HepG2 (cell line): ENCODE data around the gene CD58.

ENCODE experiments used
- NR2C2 ChIP-seq: sonication (generic); formaldehyde crosslinking; IDR thresholded peaks from 2 replicates; pipeline ENCODE4 v1.4.0; 2020; ENCODE audit warnings: missing genetic modification reagents, mild to moderate bottlenecking, moderate library complexity, borderline replicate concordance
- NR2F2 ChIP-seq: IDR thresholded peaks from 2 replicates; pipeline ENCODE4 v1.6.1; 2012; ENCODE audit warnings: low read depth, inconsistent platforms, borderline replicate concordance
- POLR2A ChIP-seq, 2 experiments: IDR thresholded peaks; 2 replicates each; pipeline ENCODE4 v1.6.1; 2011; ENCODE audit warnings: low read depth in 2 of 2, low read length in 2 of 2, mild to moderate bottlenecking in 1 of 2, moderate library complexity in 1 of 2; ENCODE audit not compliant: insufficient read depth in 1 of 2
- POLR2AphosphoS5 ChIP-seq: IDR thresholded peaks from 2 replicates; pipeline ENCODE4 v1.6.1; 2012; ENCODE audit warnings: low read depth, low read length
- SMAD1 ChIP-seq: sonication (generic); formaldehyde crosslinking; IDR thresholded peaks from 2 replicates; pipeline ENCODE4 v1.4.0; 2020; ENCODE audit warnings: missing genetic modification reagents, low read depth, mild to moderate bottlenecking, borderline replicate concordance
- TBL1XR1 ChIP-seq: fragments of 150-350 bp; IDR thresholded peaks from 2 replicates; pipeline ENCODE4 v1.6.1; 2014; ENCODE audit warnings: borderline replicate concordance, low read length; ENCODE audit not compliant: partially characterized antibody
- ZNF274 ChIP-seq: sonication (generic); formaldehyde crosslinking; IDR thresholded peaks from 2 replicates; pipeline ENCODE4 v1.5.1; 2020; ENCODE audit warnings: mild to moderate bottlenecking, missing genetic modification reagents
- ZNF3 ChIP-seq: IDR thresholded peaks from 2 replicates; pipeline ENCODE4 v1.7.0; 2017; ENCODE audit warnings: inconsistent platforms
- ZNF44 ChIP-seq: sonication (generic); formaldehyde crosslinking; IDR thresholded peaks from 2 replicates; pipeline ENCODE4 v1.5.1; 2020; ENCODE audit warnings: mild to moderate bottlenecking, missing genetic modification reagents
- TF ChIP-seq, protein P1 (sequence below), 2 experiments: sonication (generic) in 1 of 2; formaldehyde crosslinking in 1 of 2; IDR thresholded peaks; 2 replicates each; pipeline versions ENCODE4 v1.5.1 to v1.6.1; 2011 to 2020; ENCODE audit warnings: borderline replicate concordance in 1 of 2, low read depth in 1 of 2, low read length in 1 of 2, mild to moderate bottlenecking in 1 of 2, missing genetic modification reagents in 1 of 2, moderate library complexity in 1 of 2
- TF ChIP-seq, protein P2 (sequence below): IDR thresholded peaks from 2 replicates; pipeline ENCODE4 v1.6.1; 2012; ENCODE audit warnings: inconsistent platforms
- TF ChIP-seq, protein P3 (sequence below): sonication (generic); formaldehyde crosslinking; IDR thresholded peaks from 2 replicates; pipeline ENCODE4 v1.5.0; 2020; ENCODE audit warnings: mild to moderate bottlenecking, missing genetic modification reagents, moderate library complexity

DNA sequence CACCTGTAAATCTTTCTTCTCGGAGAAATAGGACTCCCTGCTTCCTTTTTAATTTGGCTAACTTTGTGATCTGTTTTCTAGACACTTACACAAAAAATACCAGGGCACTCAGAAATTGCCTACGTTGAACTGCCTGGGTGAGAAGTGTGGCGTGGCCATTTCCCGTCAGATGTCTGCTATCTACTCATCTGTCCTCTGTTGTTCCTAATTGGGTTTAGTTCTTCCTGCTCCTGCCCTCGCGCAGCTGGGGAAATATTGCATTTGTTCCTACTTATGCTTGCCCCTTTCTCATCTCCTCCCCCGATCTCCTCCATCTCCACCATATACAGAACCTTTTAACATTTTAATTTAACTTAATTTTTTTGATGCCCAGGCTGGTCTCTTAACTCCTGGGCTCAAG lies 55.1 kb downstream of the CD58 start:
- TF ChIP-seq ZNF274 (CRISPR knock-in tag): no peak
- TF ChIP-seq, protein P1, sequence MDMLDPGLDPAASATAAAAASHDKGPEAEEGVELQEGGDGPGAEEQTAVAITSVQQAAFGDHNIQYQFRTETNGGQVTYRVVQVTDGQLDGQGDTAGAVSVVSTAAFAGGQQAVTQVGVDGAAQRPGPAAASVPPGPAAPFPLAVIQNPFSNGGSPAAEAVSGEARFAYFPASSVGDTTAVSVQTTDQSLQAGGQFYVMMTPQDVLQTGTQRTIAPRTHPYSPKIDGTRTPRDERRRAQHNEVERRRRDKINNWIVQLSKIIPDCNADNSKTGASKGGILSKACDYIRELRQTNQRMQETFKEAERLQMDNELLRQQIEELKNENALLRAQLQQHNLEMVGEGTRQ (IDR thresholded peaks at IDR 0.05; ENCODE audit: low read depth, low read length): no peak
- TF ChIP-seq, protein P1 (CRISPR knock-in tag; IDR thresholded peaks at IDR 0.05; ENCODE audit: borderline replicate concordance): no peak
- no peak for TF ChIP-seq TBL1XR1
- no peak for TF ChIP-seq ZNF44 (CRISPR knock-in tag)
- TF ChIP-seq, protein P2, sequence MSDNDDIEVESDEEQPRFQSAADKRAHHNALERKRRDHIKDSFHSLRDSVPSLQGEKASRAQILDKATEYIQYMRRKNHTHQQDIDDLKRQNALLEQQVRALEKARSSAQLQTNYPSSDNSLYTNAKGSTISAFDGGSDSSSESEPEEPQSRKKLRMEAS: no peak
- TF ChIP-seq POLR2AphosphoS5: no peak
- TF ChIP-seq, protein P3, sequence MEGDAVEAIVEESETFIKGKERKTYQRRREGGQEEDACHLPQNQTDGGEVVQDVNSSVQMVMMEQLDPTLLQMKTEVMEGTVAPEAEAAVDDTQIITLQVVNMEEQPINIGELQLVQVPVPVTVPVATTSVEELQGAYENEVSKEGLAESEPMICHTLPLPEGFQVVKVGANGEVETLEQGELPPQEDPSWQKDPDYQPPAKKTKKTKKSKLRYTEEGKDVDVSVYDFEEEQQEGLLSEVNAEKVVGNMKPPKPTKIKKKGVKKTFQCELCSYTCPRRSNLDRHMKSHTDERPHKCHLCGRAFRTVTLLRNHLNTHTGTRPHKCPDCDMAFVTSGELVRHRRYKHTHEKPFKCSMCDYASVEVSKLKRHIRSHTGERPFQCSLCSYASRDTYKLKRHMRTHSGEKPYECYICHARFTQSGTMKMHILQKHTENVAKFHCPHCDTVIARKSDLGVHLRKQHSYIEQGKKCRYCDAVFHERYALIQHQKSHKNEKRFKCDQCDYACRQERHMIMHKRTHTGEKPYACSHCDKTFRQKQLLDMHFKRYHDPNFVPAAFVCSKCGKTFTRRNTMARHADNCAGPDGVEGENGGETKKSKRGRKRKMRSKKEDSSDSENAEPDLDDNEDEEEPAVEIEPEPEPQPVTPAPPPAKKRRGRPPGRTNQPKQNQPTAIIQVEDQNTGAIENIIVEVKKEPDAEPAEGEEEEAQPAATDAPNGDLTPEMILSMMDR: no peak
- no peak for TF ChIP-seq NR2C2
- TF ChIP-seq ZNF3 (CRISPR knock-in tag): no peak
- no peak for TF ChIP-seq NR2F2
- TF ChIP-seq POLR2A (IDR thresholded peaks at IDR 0.05; ENCODE audit: insufficient read depth in 1 of 2, low read depth in 2 of 2, low read length in 2 of 2): no peak
- no peak for TF ChIP-seq SMAD1
